ENCODE data around the gene PRKG1. TPM values are rescaled to one million over a fixed set of nuclear protein-coding genes. Genes with fewer than 3 reads are reported as not detected.

PRKG1 gene
- total RNA-seq, 1 donor from 2014 or later: 26.4 TPM

- H3K4me3 Mint-ChIP-seq: no peak overlapping the region
- Histone ChIP-seq H3K27me3 (no peaks in the 10 kb centered on the region), H4K20me1 (ENCODE audit: low read depth) (no peaks in the 10 kb centered on the region), H3K4me3 (no peak overlapping the region), H3K4me1 (no peaks in the 10 kb centered on the region), H2AFZ (replicated peaks) (no peak overlapping the region), H3K79me2 (ENCODE audit: low read depth) (no peaks in the 10 kb centered on the region), H3K9ac (no peak overlapping the region), H3K9me3 (ENCODE audit: low read depth) (peaks cover 13% of the 10 kb centered on the region), H3K36me3 (no peaks in the 10 kb centered on the region), H3K27ac (no peak overlapping the region), H3F3A (ENCODE audit: low read depth) (no peaks in the 10 kb centered on the region), H3K4me2 (no peak overlapping the region)
- peaks cover 2% of the 10 kb centered on the region for H3K27me3 Mint-ChIP-seq (ENCODE audit: insufficient read depth, low read depth)
- no peak for TF ChIP-seq CTCF (IDR thresholded peaks at IDR 0.05)
- TF ChIP-seq EZH2 (IDR thresholded peaks at IDR 0.05): no peak
- no peak for TF ChIP-seq EZH2phosphoT487 (IDR thresholded peaks at IDR 0.05)
- peaks cover 31% of the 10 kb centered on the region for H3K9me3 Mint-ChIP-seq
- DNase-seq (ENCODE audit: low spot score): no peak
- H3K27ac Mint-ChIP-seq: no peak overlapping the region
- H3K36me3 Mint-ChIP-seq: no peaks in the 10 kb centered on the region
- H3K4me1 Mint-ChIP-seq: no peaks in the 10 kb centered on the region
Observed at GRCh38 chr10:52011118-52011517, 936.8 kb downstream of the PRKG1 start.

- Histone ChIP-seq H3K79me2 (ENCODE audit: low read depth) (no peaks in the 10 kb centered on the region), H3K4me3 (peak overlapping the region; percentile 20), H3K27ac (peak overlapping the region; percentile 94), H3K4me2 (peak overlapping the region; percentile 70), H3K27me3 (no peaks in the 10 kb centered on the region), H3F3A (ENCODE audit: low read depth) (peaks cover 31% of the 10 kb centered on the region), H3K36me3 (no peaks in the 10 kb centered on the region), H3K9me3 (ENCODE audit: low read depth) (peaks cover 6% of the 10 kb centered on the region), H3K4me1 (peaks cover 34% of the 10 kb centered on the region), H2AFZ (replicated peaks) (peak overlapping the region; percentile 52), H3K9ac (no peak overlapping the region), H4K20me1 (ENCODE audit: low read depth) (no peaks in the 10 kb centered on the region)
- H3K27ac Mint-ChIP-seq: peak overlapping the region; percentile 21
- no peak for TF ChIP-seq EZH2phosphoT487 (IDR thresholded peaks at IDR 0.05)
- TF ChIP-seq EZH2 (IDR thresholded peaks at IDR 0.05): no peak
- TF ChIP-seq CTCF (IDR thresholded peaks at IDR 0.05): no peak
- H3K9me3 Mint-ChIP-seq: peaks cover 20% of the 10 kb centered on the region
- peaks cover 2% of the 10 kb centered on the region for H3K27me3 Mint-ChIP-seq (ENCODE audit: insufficient read depth, low read depth)
- H3K36me3 Mint-ChIP-seq: no peaks in the 10 kb centered on the region
- H3K4me3 Mint-ChIP-seq: no peak overlapping the region
- peak; percentile 46 for DNase-seq (ENCODE audit: low spot score)
- peaks cover 18% of the 10 kb centered on the region for H3K4me1 Mint-ChIP-seq
Observed at GRCh38 chr10:52019077-52019555, 944.8 kb downstream of the PRKG1 start.

- H3K79me2 ChIP-seq (ENCODE audit: low read depth): no peaks in the 10 kb centered on the region
- Mint-ChIP-seq H3K4me3 (no peak overlapping the region), H3K27ac (no peak overlapping the region), H3K36me3 (no peaks in the 10 kb centered on the region), H3K9me3 (peaks cover 17% of the 10 kb centered on the region), H3K27me3 (ENCODE audit: insufficient read depth, low read depth) (peaks cover 2% of the 10 kb centered on the region), H3K4me1 (peaks cover 18% of the 10 kb centered on the region)
- TF ChIP-seq EZH2phosphoT487 (IDR thresholded peaks at IDR 0.05): no peak
- DNase-seq (ENCODE audit: low spot score): peak; percentile 24
- peak overlapping the region; percentile 94 for H3K27ac ChIP-seq
- no peak overlapping the region for H2AFZ ChIP-seq (replicated peaks)
- H3K4me2 ChIP-seq: peak overlapping the region; percentile 70
- H3K4me1 ChIP-seq: peaks cover 34% of the 10 kb centered on the region
- H3K4me3 ChIP-seq: peak overlapping the region; percentile 20
- peaks cover 6% of the 10 kb centered on the region for H3K9me3 ChIP-seq (ENCODE audit: low read depth)
- no peak overlapping the region for H3K9ac ChIP-seq
- H3K27me3 ChIP-seq: no peaks in the 10 kb centered on the region
- H4K20me1 ChIP-seq (ENCODE audit: low read depth): no peaks in the 10 kb centered on the region
- H3K36me3 ChIP-seq: no peaks in the 10 kb centered on the region
- H3F3A ChIP-seq (ENCODE audit: low read depth): peaks cover 31% of the 10 kb centered on the region
Observed at GRCh38 chr10:52019656-52020055, 945.4 kb downstream of the PRKG1 start.

- Histone ChIP-seq H3K4me1 (peaks cover 34% of the 10 kb centered on the region), H4K20me1 (ENCODE audit: low read depth) (no peaks in the 10 kb centered on the region), H3K27me3 (no peaks in the 10 kb centered on the region), H3K9ac (no peak overlapping the region), H2AFZ (replicated peaks) (no peak overlapping the region), H3F3A (ENCODE audit: low read depth) (peaks cover 31% of the 10 kb centered on the region), H3K9me3 (ENCODE audit: low read depth) (peaks cover 5% of the 10 kb centered on the region), H3K27ac (peak overlapping the region; percentile 94), H3K36me3 (no peaks in the 10 kb centered on the region), H3K4me2 (peak overlapping the region; percentile 70), H3K79me2 (ENCODE audit: low read depth) (no peaks in the 10 kb centered on the region), H3K4me3 (no peak overlapping the region)
- Mint-ChIP-seq H3K9me3 (peaks cover 17% of the 10 kb centered on the region), H3K36me3 (no peaks in the 10 kb centered on the region), H3K4me3 (no peak overlapping the region), H3K27me3 (ENCODE audit: insufficient read depth, low read depth) (no peaks in the 10 kb centered on the region), H3K4me1 (peaks cover 18% of the 10 kb centered on the region), H3K27ac (no peak overlapping the region)
- no peak for DNase-seq (ENCODE audit: low spot score)
- TF ChIP-seq EZH2phosphoT487 (IDR thresholded peaks at IDR 0.05): no peak
- no peak for TF ChIP-seq EZH2 (IDR thresholded peaks at IDR 0.05)
- no peak for TF ChIP-seq CTCF (IDR thresholded peaks at IDR 0.05)
Observed at GRCh38 chr10:52020173-52020572, 945.9 kb downstream of the PRKG1 start.
